IMR-90 (cell line): ENCODE results near the gene MYADM. TPM values are rescaled to one million over a fixed set of nuclear protein-coding genes. Genes with fewer than 3 reads are reported as not detected.

Experiments used
- ATAC-seq: fragments of 200-7000 bp; cut with Tn5 transposase; 2 replicates; pipeline ENCODE4 v1.9.1; 2020; ENCODE audit warnings: low read depth, mild to moderate bottlenecking, moderate library complexity
- BruUV-seq: library from RNA; stranded (reverse); fragments of 400-500 nt; replicated peaks from 2 replicates; lab custom pipeline; 2021; lab: Mats Ljungman, UMichigan
- CTCF ChIA-PET: fragments of 300-600 bp; formaldehyde crosslinking; extraction: SDS; loops from one replicate; lab custom pipeline; 2021; ENCODE audit warnings: antibody characterized with exemption; lab: Yijun Ruan, JAX
- POLR2A ChIA-PET: fragments of 300-600 bp; sonication (Branson Sonifier 250); formaldehyde crosslinking; loops from one replicate; lab custom pipeline; 2022; ENCODE audit warnings: antibody characterized with exemption; ENCODE audit not compliant: unreplicated experiment; lab: Charles Lee
- DNase-seq: peaks from one replicate; pipeline ENCODE4 v3.0.0; 2013
- H2AFZ ChIP-seq: replicated peaks from 2 replicates; pipeline ENCODE3; 2013; ENCODE audit warnings: low read length, mild to moderate bottlenecking; ENCODE audit not compliant: poor library complexity
- H2AK5ac ChIP-seq: 2 replicates; pipeline ENCODE4 v1.6.1; 2013; ENCODE audit warnings: low read depth, low read length, inconsistent platforms
- H2AK9ac ChIP-seq: replicated peaks from 2 replicates; pipeline ENCODE3; 2013; ENCODE audit warnings: mild to moderate bottlenecking, low read depth, low read length, moderate library complexity; ENCODE audit not compliant: poor library complexity
- H2BK120ac ChIP-seq: 2 replicates; pipeline ENCODE4 v1.6.1; 2013; ENCODE audit warnings: low read depth, low read length, inconsistent platforms
- H2BK15ac ChIP-seq: 3 replicates; pipeline ENCODE4 v1.6.1; 2013; ENCODE audit warnings: low read depth, low read length, inconsistent platforms
- H2BK20ac ChIP-seq: 2 replicates; pipeline ENCODE4 v1.6.1; 2013; ENCODE audit warnings: low read depth, mild to moderate bottlenecking, inconsistent platforms, low read length, moderate library complexity
- H2BK5ac ChIP-seq: 2 replicates; pipeline ENCODE4 v1.6.1; 2013; ENCODE audit warnings: mild to moderate bottlenecking, low read depth, low read length, inconsistent platforms; ENCODE audit not compliant: poor library complexity, severe bottlenecking
- H3K14ac ChIP-seq: replicated peaks from 2 replicates; pipeline ENCODE4 v1.6.1; 2013; ENCODE audit warnings: low read depth, low read length, inconsistent platforms
- H3K18ac ChIP-seq: 2 replicates; pipeline ENCODE4 v1.6.1; 2013; ENCODE audit warnings: low read depth, low read length, control low read depth
- H3K23ac ChIP-seq: 2 replicates; pipeline ENCODE4 v1.6.1; 2013; ENCODE audit warnings: low read depth, low read length, inconsistent platforms
- H3K27ac ChIP-seq: 2 replicates; pipeline ENCODE4 v1.5.1; 2013; ENCODE audit warnings: mild to moderate bottlenecking, control low read depth, low read length; ENCODE audit not compliant: insufficient read depth
- H3K27me3 ChIP-seq: 2 replicates; pipeline ENCODE4 v1.6.1; 2013; ENCODE audit warnings: low read length; ENCODE audit not compliant: control insufficient read depth, insufficient read depth
- H3K36me3 ChIP-seq: 2 replicates; pipeline ENCODE4 v1.6.1; 2013; ENCODE audit warnings: low read length, mixed read lengths; ENCODE audit not compliant: control insufficient read depth, insufficient read depth
- H3K4ac ChIP-seq: 2 replicates; pipeline ENCODE4 v1.6.1; 2013; ENCODE audit warnings: low read depth, low read length, inconsistent platforms
- H3K4me1 ChIP-seq: 2 replicates; pipeline ENCODE4 v1.6.1; 2013; ENCODE audit warnings: low read length, mixed read lengths; ENCODE audit not compliant: control insufficient read depth, insufficient read depth
- H3K4me2 ChIP-seq: 2 replicates; pipeline ENCODE4 v1.6.1; 2013; ENCODE audit warnings: low read depth, mild to moderate bottlenecking, control low read depth, low read length, moderate library complexity
- H3K4me3 ChIP-seq: 2 replicates; pipeline ENCODE4 v1.5.1; 2013; ENCODE audit warnings: low read depth, mild to moderate bottlenecking, control low read depth, low read length, moderate library complexity; ENCODE audit not compliant: insufficient read depth
- H3K56ac ChIP-seq: 2 replicates; pipeline ENCODE4 v1.6.1; 2013; ENCODE audit warnings: low read length, inconsistent platforms; ENCODE audit not compliant: insufficient read depth; ENCODE audit errors: extremely low read depth
- H3K79me1 ChIP-seq, 2 experiments: 2 replicates each; pipeline ENCODE4 v1.6.1; 2013; ENCODE audit warnings: low read length in 2 of 2, inconsistent platforms in 1 of 2, low read depth in 1 of 2
- H3K9ac ChIP-seq: 2 replicates; pipeline ENCODE4 v1.6.1; 2013; ENCODE audit warnings: low read depth, low read length, control low read depth
- H3K9me1 ChIP-seq: 2 replicates; pipeline ENCODE4 v1.6.1; 2013; ENCODE audit warnings: low read length, inconsistent platforms; ENCODE audit not compliant: insufficient read depth
- H3K9me3 ChIP-seq: 2 replicates; pipeline ENCODE4 v1.6.1; 2013; ENCODE audit warnings: low read length; ENCODE audit not compliant: control insufficient read depth, insufficient read depth
- H4K20me1 ChIP-seq: 2 replicates; pipeline ENCODE4 v1.6.1; 2013; ENCODE audit warnings: low read length, inconsistent platforms; ENCODE audit not compliant: insufficient read depth
- H4K5ac ChIP-seq: 2 replicates; pipeline ENCODE4 v1.6.1; 2013; ENCODE audit warnings: mild to moderate bottlenecking, low read depth, low read length, control low read depth
- H4K8ac ChIP-seq, 2 experiments: 2 replicates each; pipeline ENCODE4 v1.6.1; 2013; ENCODE audit warnings: low read depth in 2 of 2, low read length in 2 of 2, control low read depth in 1 of 2, inconsistent platforms in 1 of 2
- H4K91ac ChIP-seq: 2 replicates; pipeline ENCODE4 v1.6.1; 2013; ENCODE audit warnings: low read depth, low read length, inconsistent platforms; ENCODE audit not compliant: insufficient read depth
- CHD1 ChIP-seq: IDR thresholded peaks from 2 replicates; pipeline ENCODE4 v1.6.1; 2012; ENCODE audit warnings: low read depth, low read length, improper control_type of control experiment
- MXI1 ChIP-seq: IDR thresholded peaks from 2 replicates; pipeline ENCODE4 v1.6.1; 2012; ENCODE audit warnings: low read depth, mild to moderate bottlenecking, low read length, moderate library complexity, borderline replicate concordance
- RCOR1 ChIP-seq: IDR thresholded peaks from 2 replicates; pipeline ENCODE4 v1.6.1; 2012; ENCODE audit warnings: mild to moderate bottlenecking, low read length, improper control_type of control experiment; ENCODE audit not compliant: insufficient replicate concordance
- WGBS, 2 experiments: methylation state at CpG; one replicate each; pipeline versions ENCODE4 v1.1.5 to v1.1.7; 2013; ENCODE audit warnings: missing lambda C conversion rate in 2 of 2; ENCODE audit not compliant: insufficient read length in 1 of 2; ENCODE audit errors: extremely low coverage in 2 of 2; 5-methylcytosine and 5-hydroxymethylcytosine counted together
- dilution Hi-C: fragments of 300-500 bp; cut with HindIII; formaldehyde crosslinking; loops from one replicate; pipeline ENCODE4 v1.14.3; 2018; ENCODE audit warnings: low sequenced_read_pairs; ENCODE audit not compliant: unreplicated experiment
- in situ Hi-C: fragments of 300-500 bp; cut with MboI; formaldehyde crosslinking; loops from 3 replicates; pipeline ENCODE4 v1.14.3; 2019; ENCODE audit warnings: low sequenced_read_pairs, inconsistent platforms, mixed read lengths
- intact Hi-C: fragments of 100-400 bp; cut with micrococcal nuclease; formaldehyde crosslinking; loops from 2 replicates; pipeline ENCODE4 v1.10.0; 2022
- polyA plus RNA-seq, 3 experiments: library from polyadenylated mRNA; depleted of rRNA; stranded (reverse); fragments of >200 nt; gene quantifications; 2 replicates each; pipeline ENCODE4 v1.2.3, GENCODE V29; 2012; ENCODE audit warnings: low replicate concordance in 1 of 3
- total RNA-seq: library from RNA; depleted of rRNA; stranded (reverse); fragments of >200 nt; gene quantifications from 2 replicates; pipeline ENCODE4 v1.2.3, GENCODE V29; 2012

The MYADM gene
- total and polyA plus RNA-seq, 2 of the 4 experiments (the other 2 are of a cell fraction), result 4.8 to 96.1 TPM

- no peak overlapping the region for H3K56ac ChIP-seq
- no peak overlapping the region for H3K9ac ChIP-seq
- no peak overlapping the region for H3K18ac ChIP-seq
- H2BK120ac ChIP-seq, result no peak overlapping the region
- H2BK15ac ChIP-seq, result no peak overlapping the region
- H3K27ac ChIP-seq, result no peak overlapping the region
- TF ChIP-seq RCOR1 (no peak), CHD1 (no peak), MXI1 (no peak)
- in situ Hi-C loops (no loop called here), dilution Hi-C loops (no loop called here), intact Hi-C loops (no loop called here)
- peaks cover 2% of the 10 kb centered on the region for H3K36me3 ChIP-seq
- no peak overlapping the region for H2AK5ac ChIP-seq
- POLR2A ChIA-PET, result no interaction called here
- H2AFZ ChIP-seq, result no peak overlapping the region
- H2BK5ac ChIP-seq, result no peak overlapping the region
- no peaks in the 10 kb centered on the region for H4K20me1 ChIP-seq
- no peak overlapping the region for H2BK20ac ChIP-seq
- no peaks in the 10 kb centered on the region for H3K9me3 ChIP-seq
- H3K14ac ChIP-seq, result no peak overlapping the region
- H3K79me1 ChIP-seq, result no peaks in the 10 kb centered on the region
- H3K4me1 ChIP-seq, result no peaks in the 10 kb centered on the region
- H3K4ac ChIP-seq, result no peak overlapping the region
- ATAC-seq (no peak), DNase-seq (no peak)
- no peak overlapping the region for H4K5ac ChIP-seq
- H3K9me1 ChIP-seq, result no peaks in the 10 kb centered on the region
- no peak overlapping the region for H2AK9ac ChIP-seq
- H3K23ac ChIP-seq, result no peak overlapping the region
- no peak overlapping the region for H3K4me3 ChIP-seq
- H3K27me3 ChIP-seq, result peaks cover 7% of the 10 kb centered on the region
- no peak overlapping the region for H4K91ac ChIP-seq
- CTCF ChIA-PET, result no interaction called here
- no TSS peak for BruUV-seq
- 75% methylated on average over 2 of the region's 8 CpGs; no CpG with 5 or more reads in 1 of the 2 experiments for WGBS, 2 experiments
- H3K4me2 ChIP-seq, result no peak overlapping the region
- H4K8ac ChIP-seq, result no peak overlapping the region
Observed at GRCh38 chr19:53915000-53915399, 47.3 kb downstream of the MYADM start.
